DND-41 (cell line): ENCODE data around the gene DOCK4.

ENCODE experiments used
- EZH2 ChIP-seq: IDR thresholded peaks from 3 replicates; pipeline ENCODE4 v1.6.1; 2012; ENCODE audit warnings: borderline replicate concordance, low read depth, mild to moderate bottlenecking, moderate library complexity, low read length, inconsistent platforms; ENCODE audit not compliant: severe bottlenecking
- TF ChIP-seq, protein P1 (sequence below): IDR thresholded peaks from 2 replicates; pipeline ENCODE4 v1.5.1; 2012; ENCODE audit warnings: borderline replicate concordance, low read length, moderate library complexity, mild to moderate bottlenecking; ENCODE audit not compliant: poor library complexity, severe bottlenecking; ENCODE audit errors: extremely low read depth

DNA sequence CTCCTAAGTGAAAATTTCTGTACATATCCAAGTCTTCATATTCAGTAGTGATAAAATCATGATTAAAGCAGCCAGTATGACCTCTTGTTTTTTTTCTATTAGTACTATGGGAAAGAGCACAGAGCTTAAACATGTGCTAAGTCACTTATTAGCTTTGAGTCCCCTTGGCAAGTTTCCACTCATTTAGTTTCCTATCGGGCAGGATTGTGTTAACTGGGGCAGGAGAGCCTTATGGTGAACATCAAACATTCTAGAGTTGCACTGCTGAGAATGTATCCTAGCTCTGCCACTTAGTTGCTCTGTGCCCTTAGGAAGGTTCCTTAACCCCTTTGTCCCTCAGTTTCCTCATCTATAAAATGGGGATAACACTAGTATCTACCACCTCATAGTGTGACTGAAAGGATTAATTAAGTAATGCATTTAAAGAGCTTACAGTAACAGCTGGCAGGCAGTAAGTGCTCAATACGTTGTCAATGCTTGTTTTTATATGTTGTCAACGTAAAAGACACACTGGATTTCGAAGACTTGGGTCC lies 117.6 kb downstream of the DOCK4 start:
- no peak for TF ChIP-seq EZH2
- TF ChIP-seq, protein P1, sequence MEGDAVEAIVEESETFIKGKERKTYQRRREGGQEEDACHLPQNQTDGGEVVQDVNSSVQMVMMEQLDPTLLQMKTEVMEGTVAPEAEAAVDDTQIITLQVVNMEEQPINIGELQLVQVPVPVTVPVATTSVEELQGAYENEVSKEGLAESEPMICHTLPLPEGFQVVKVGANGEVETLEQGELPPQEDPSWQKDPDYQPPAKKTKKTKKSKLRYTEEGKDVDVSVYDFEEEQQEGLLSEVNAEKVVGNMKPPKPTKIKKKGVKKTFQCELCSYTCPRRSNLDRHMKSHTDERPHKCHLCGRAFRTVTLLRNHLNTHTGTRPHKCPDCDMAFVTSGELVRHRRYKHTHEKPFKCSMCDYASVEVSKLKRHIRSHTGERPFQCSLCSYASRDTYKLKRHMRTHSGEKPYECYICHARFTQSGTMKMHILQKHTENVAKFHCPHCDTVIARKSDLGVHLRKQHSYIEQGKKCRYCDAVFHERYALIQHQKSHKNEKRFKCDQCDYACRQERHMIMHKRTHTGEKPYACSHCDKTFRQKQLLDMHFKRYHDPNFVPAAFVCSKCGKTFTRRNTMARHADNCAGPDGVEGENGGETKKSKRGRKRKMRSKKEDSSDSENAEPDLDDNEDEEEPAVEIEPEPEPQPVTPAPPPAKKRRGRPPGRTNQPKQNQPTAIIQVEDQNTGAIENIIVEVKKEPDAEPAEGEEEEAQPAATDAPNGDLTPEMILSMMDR = no peak
